HPDE6-E6E7 (cell line): Measurements from ENCODE around the gene CORO2B.
"Not testable (repeated sequence)": the region's sequence is repeated elsewhere in the genome, so short reads cannot be mapped to it uniquely, and the experiment has no call there.

Experiments used
- DNase-seq: peaks from one replicate; pipeline ENCODE4 v3.0.0; 2011; ENCODE audit warnings: missing footprints; ENCODE audit errors: extremely low spot score

The CORO2B gene

DNA sequence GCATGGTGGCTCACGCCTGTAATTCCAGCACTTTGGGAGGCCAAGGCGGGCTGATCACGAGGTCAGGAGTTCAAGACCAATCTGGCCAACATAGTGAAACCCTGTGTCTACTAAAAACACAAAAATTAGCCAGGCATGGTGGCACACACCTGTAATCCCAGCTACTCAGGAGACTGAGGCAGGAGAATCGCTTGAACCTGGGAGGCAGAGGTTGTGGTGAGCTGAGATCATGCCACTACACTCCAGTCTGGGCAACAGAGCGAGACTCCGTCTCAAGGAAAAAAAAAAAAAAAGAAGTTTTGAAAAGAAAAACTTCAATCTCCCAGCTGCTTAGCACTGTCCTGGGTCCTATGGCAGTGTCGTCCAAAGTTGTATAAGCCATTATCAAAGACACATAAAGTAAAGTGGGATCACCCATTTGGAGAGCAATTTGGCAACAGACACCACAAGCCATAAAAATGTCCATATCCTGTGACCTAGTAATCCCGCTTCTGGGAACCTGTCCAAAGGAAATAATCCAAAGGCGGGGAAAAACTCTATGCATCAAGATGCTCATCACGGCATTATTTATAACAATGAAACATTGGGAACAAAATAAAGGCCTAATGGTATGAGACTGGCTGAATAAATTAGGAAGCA lies 26.2 kb downstream of the CORO2B start:
- DNase-seq = not testable (repeated sequence)

DNA sequence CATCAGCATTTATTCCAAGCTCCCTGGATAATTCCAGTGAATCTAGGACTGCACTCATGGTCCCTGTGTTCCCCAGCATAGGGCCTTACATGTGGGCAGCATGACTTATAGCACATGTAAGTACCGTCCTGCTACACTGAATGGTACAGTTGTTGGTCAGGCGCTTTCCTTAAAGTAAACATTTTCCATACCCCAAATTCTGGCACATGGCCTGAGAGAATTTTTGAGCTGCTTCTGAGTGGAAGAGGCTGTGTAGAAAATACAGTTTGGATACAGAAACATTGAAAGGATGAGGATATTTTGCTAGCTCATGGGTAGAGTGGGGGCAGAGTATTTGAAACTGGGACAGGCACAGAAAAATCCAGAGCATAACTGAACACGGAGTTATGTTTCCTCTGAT lies 27.6 kb downstream of the CORO2B start:
- no peak for DNase-seq

DNA sequence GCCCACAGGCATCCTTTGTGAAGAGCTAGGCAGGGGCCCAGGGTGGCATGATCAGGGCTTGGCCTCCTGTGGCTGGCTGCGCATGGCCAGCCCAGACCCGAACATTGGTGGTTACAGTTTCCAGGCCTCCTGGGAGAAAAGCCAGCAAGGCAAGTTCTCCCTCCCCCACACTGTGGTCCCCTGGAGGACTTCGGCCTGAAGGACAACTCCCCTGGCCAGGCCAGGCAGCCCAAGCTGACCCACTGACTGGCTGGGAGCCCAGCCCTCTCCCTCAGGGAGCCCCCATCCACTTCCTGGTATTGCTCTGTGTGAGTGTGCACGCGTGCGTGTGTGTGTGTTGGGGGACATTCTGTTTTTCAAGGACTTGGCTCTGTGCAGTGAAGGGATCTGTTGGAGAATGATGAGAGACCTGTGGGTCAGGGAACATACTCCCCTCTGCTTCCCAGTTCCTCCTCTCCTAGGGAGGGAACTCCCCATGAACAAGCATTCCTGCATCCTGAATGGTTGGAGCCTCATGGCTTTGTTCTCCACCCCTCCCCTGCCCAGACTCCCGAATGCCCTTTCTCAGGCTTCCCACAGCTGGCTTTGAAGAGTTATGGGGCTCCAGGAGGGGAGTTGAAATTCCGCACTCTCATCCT lies 29.5 kb downstream of the CORO2B start:
- DNase-seq = no peak

DNA sequence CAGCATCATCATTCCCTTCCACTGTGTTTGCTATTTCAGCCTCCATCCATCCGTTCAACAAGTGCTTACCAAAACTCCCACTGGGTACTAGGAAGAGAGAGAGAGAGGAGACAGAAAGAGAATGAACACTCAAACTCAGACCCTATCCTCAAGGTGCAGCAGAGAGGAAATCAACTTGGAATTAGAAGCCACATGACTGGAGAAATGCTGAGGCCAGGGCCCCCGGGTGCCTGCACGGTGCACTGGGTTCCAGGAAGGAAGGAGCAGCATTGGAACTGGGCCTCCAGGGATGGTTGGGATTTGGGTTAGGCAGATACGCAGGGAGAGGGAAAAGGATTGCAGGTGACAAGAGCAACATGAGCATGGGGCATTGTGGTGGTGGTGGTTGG lies 30.0 kb downstream of the CORO2B start:
- DNase-seq = no peak

DNA sequence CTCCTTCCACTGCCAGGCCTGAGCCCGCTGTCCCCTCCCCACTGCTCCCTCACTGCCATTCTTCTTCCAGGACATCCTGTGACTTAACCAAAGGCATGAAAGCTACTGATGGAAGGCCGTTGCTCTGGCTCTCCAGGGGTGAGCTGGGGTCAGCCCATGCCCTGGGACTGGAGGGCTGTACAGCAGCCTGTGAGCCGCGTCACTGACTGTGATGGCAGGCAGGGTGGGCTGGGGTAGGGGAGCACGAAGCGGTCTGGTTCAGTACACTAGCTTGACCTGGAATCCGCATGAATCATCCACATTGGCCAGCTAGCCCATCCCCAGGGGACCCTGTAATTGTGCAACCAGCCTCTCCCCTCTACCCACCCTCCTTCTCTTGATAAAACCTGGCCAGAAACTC lies 30.8 kb downstream of the CORO2B start:
- no peak for DNase-seq

DNA sequence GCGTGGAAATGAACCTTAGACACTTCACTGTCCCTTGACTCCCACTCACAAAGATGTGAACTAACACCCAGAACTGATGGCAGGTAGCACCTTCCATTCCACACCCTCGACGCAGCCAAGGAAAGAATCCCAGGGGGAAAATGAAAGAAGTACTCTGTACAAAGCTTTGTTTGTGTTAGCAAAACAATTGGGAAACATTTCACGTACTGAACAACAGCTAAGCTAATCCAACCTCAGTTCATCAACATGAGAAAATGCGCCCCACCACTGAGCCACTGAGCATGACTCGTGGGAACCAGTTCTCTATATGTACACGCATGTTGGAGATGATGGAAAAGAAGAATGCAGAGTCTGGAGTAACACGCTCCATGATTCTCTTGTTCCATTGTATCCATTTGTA lies 32.0 kb downstream of the CORO2B start:
- DNase-seq = no peak

DNA sequence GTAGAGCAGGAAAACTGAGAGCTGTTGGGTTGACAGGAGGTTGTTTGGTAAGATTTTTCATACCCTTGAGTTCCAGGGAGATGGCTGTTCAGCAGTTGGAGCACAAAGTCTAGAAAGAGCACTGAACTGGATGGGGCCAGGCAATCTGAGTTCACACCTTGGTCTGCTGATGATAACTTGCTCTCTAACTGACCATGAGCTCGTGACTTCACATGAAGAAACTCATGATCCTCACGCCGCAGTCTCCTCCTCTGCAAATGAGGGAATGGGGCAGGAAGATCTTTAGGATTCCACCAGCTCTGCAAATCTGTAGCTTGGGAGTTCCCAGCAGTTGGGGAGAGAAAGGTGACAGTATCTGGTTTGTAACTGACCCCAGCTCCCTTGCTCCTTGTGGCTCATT lies 33.7 kb downstream of the CORO2B start:
- DNase-seq = no peak

DNA sequence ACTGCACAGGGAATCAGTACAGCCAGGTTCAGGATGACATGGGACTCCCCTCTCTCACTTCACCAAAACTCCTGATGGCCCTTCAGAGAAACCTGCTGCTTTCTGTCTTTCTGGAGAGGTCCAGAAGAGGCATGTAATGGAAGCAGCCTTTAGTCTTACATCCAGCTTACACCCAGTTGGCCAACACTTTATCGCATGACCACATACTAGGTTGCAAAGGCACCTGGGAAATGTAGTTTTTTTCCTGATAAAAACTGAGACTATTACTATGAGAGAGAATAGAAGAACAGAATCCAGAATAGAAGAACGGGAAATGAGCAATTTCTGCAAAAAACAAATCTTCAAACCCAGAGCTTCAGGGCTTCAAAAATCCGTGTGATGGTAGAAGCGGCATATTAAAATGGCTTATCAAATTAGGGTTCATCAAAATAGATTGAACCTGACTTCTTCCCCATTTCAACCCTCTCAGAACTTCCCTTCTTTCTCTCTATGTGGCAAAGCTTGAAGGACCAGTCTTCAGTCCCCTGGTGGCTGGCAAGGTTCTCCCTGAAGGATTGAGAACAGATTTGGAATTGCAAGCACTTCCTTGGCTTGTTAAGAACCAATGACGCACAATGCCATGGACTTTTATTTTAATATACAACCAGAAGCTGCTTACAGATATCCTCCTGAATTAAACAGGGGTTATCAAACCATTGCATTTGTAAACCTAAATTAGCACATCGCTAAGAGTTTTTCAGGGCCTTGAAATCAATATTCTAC lies 34.4 kb downstream of the CORO2B start:
- DNase-seq = no peak

DNA sequence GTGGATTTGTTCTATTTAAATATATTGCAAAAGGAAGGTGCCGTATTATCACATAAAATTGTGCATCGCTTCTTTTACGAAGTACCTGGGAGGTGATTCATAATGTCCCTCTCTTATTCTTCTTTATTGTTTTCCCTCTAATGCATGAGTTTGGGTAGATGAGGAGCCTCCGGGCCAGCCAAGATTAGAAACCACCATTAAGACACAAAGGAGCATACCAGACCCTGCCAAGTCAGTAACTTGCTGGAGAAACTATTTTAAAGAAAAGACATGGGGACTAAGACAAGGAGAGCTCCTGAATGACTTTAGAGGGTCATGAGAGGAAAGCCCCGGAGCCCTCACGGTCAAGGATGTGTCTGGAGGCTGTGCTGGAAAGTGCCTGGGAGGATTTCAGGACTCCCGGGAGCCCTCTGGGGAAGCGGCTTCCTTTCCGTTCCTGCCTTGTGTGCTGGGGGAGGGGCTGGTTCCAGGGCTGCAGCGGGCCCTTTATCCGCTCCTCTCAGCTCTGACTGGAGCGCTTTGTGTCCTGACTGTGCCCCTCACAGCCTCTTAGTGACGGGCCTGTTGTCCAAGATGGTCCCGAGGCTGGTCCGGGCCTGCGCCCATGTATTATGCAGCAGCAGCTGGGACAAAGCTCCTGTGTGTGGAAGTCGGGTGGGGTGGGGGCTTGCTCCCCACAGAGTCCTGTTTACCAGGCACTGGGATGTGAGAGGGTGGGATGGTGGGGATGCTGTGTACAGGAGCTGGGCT lies 35.7 kb downstream of the CORO2B start:
- DNase-seq = no peak

DNA sequence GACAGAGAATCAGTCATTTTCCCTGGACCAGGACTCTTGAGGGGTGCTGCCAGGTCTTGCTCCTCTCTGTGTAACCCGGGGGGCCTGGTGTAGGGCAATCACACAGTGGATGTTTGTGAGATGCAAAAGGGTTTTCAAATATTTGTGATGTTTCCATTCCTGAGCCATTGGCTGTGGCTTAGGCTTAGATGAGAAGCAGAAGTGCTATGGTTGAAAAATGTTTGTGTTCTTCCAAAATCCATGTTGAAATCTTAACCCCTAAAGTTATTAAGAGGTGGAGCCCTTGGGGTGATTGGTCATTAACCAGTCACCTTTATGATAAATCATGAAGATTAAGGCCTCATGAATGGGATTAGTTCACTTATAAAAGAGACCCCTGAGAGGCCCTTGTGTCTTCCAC lies 36.5 kb downstream of the CORO2B start:
- DNase-seq = no peak

DNA sequence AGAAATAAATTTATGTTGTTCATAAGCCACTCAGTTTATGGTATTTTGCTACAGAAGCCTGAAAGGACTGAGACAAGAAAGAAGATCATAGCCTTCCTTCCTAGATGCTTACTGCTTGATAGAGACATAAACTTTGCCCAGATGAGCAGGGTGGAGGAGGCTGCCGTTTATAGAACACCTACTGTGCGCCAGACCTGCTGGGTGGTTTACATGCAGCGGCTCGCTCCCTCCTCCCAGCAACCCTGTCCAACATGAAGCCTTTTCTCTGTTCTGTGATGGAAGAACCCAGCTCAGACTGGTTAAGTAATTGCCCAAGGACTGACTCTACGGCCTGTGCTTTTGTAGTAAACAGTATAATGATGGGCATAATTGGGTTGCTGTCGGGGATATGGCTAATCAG lies 37.0 kb downstream of the CORO2B start:
- no peak for DNase-seq

DNA sequence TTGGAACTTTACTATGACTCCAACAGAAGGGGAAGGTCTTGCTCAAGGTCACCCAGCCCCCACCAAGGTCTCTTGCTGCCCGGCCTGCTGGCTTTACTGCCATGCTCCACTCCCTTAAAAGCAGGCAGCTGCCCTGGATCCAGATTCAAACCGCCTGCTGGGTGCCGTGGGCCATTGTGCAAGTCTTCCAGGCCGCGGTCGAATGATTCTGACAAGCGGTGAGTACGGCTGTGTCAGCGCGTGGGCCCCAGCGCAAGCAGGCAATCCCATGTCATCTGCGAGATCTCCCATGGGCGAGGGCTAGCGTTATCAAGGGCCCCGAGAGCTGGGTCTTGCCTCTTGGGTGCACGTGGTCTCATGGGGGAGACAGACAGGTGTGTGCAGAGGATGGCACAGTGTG lies 37.6 kb downstream of the CORO2B start:
- DNase-seq = no peak

DNA sequence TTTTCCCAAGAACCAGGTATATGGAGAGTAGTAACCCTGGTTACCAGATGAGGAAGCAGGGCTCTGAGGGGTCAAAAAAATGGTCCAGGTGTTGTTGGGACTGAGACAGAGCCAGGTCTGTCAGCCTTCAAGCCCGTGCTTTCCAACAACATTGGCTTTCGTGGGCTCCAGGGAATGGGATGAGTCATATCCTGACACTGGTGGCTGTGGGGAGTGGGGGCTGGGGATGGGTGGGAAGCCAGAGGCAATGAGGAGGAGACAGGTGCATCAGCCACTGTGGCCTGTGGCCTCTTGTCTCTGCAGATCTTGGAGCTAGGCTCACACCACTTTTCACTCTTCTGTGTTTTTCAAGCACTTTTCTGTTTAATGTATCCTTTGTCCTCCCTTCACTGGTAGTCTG lies 38.2 kb downstream of the CORO2B start:
- DNase-seq = no peak

DNA sequence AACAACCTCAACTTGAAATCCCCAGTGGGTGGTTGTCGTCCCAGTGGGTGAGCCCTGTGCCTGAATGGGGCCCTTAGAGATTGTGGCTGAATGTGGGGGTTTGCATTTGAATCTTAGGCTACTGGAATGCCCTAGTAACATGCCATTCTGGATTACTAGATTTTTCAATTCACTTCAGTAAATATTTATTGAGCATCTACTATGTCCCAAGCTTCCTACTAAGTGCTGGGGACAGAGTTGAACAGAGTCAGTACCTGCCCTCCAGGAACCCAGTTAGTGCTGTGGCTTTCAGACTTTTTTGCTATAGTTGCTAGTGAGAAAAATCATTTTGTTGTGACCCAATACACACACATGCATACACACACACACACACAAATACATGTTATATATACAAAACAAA lies 39.0 kb downstream of the CORO2B start:
- no peak for DNase-seq

DNA sequence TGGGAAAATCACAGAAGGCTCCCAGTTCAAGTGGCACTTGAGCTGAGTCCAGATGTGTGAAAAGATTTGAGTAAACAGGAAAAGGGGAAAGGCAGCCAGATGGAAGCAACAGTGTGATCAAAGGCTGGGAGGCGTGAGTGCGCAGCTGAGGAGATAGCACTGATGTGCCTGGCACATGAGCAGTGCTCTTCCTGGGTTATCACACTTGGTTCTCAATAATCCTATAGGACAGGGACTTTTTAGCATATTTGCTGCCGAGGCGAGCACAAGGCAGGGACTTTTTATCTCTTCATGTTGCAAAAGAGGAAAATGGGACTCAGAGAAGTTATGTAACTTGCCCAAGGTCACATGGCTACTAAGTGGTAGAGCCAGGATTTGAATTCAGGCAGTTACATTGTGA lies 39.6 kb downstream of the CORO2B start:
- no peak for DNase-seq

DNA sequence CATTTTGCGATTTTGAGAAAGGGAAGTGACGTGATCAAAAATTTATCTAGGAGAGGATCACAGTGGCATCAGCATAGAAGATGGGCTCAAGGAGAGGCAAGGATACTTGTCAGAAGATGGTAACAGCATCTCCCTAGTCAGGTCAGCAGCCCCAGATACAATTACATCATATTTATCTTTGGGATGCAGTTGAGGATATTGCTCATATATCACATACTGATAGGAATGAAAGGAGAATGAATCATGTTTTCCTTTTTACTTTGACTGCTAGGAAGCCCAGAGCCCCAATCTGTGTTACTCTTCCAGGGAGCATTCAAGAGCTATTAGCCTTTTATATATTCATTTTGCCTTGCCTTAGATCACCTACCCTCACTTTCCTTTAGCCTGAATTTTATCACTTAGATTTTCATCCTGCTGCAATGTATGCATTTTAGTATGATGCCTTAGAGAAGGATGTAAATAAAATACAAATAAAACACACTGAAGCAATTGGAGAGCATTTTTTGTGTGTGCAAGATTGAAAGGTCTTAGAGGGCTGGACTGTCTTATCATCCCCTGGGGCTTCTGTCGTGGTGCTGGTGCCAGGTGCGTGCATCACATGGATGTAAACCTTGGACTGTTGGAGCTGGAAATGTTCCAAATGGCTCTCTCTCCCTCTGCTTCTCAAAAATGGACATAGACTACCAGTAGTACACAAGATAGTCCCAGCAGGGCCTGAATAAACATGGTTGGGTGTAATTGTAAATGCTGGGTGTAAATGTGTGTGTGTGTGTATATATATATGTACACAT lies 40.3 kb downstream of the CORO2B start:
- DNase-seq = no peak

DNA sequence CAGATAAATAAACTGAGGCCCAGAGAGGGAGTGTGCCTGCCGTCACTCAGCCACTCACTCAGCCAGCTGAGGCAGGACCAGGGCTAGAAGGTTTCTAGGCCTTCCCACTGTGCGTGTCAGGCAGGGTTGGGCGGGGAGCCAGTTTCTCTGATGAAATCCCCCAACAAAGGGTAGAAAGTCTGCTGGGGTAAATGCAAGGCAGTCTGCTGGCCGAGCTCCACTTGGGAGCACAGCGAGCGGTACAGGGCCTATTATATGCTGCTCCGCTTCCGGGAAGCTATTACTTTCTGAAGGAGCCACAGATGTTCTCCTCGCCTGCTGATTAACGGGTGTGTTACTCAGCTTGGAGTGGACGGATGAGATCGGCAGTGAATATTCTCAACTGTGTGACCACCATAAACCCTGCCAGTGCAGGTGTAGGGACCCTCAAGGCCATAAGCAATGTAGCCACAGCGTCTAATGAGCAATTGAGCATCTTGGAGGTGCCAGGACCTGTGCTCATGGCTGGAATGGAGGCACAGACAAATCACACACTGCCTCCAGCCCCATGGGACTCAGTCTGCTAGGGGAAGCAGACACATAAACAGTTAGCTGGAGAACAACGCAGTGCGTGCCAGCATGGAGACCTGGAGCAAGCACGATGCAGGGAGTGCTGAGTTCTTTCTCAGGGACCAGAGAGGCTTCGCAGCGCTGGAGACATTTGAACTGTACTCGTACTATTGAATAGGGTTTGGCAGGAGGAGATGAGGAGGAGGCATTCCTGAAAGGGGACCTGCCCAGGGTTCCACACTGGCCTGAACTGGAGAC lies 42.1 kb downstream of the CORO2B start:
- no peak for DNase-seq

DNA sequence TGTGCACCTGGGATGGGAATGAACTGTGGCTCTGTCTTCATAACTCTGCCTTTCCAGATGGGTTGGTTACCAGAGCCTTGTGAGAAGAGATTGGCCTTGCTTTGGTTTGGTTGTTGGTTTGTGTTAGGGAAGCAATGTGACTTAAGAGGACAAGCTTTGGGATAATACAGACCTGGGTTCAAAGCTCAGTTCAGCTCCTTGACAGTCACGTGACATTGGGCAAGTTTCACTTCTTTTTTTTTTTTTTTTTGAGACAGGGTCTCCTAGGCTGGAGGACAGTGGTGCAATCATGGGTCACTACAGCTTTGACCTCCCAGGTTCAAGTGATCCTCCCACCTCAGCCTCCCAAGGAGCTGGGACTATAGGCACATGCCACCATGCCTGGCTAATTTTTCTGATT lies 42.7 kb downstream of the CORO2B start:
- no peak for DNase-seq

DNA sequence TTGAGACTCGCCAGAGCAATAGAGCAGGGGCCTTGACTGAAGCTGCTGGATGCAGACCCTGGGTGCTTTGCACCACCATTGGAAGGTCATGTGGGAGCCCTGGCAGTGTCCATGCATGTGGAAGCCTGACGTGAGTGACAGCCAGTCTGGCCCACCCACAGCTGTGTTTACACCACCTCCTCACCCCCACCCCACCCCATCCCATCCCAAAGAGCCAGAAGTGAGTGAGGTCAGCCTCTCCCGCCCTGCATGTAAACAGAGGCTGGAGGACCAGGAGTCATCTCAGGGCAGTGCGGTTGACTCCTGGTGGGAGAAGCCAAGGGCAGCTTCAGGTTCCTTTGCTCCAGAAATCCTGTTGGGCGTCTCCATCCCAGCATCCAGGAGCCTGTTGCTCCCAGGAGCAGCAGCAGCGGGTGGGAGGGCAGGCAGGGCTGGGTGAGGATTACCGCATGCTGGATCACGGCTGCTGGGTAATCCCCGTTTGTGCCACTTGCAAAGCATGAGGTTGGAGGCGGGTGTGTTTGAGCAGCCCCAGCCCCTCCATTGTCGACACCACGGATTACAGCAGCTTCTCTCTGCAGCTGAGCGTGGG lies 44.6 kb downstream of the CORO2B start:
- DNase-seq = no peak

DNA sequence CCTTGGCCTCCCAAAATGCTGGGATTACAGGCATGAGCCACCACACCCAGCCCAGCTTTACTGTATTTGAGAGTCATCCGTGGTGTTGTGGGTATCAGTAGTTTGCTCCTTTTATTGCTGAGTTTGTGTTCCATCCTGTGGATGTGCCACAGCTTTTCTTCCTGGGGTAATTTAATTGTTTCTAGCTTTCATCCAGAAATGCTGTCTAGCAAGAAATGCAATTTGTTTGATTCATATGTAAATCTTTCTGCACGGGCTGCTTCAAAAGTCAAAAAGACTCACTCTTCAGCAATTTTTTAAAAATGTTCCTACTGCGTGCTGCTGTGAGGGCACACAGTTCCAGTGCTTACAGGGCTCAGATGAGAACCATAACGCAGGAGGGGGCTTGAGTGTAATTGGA lies 47.1 kb downstream of the CORO2B start:
- DNase-seq = no peak

DNA sequence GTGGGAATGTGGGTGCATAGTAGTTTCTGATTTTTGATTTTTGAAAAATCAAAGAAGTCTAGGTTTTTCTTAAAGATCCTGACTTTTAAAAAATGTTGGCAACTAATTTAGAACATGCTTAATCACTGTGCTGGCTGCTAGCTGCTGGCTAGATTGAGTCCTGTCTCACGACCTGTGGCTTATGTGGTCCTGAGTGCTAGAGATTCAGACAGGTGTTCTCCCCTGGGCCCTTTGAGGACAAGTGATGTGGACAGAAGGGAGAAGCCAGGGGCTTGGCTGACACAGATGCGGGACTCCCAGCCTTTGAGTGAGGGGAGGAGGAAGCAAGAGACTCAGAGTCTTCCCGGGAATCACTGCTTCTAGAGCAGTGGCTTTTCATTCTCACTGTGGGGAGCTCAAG lies 47.5 kb downstream of the CORO2B start:
- no peak for DNase-seq
